Muscle layer of duodenum (tissue), 2 donors: Measurements from ENCODE around the gene DDX41.

Experiments used
- H3K27ac ChIP-seq: one replicate; pipeline ENCODE4 v1.7.0; 2013; ENCODE audit warnings: mild to moderate bottlenecking, low read length
- H3K27me3 ChIP-seq: one replicate; pipeline ENCODE4 v1.7.0; 2013; ENCODE audit warnings: low read depth, mild to moderate bottlenecking, control low read depth, low read length
- H3K36me3 ChIP-seq, 2 donors: one replicate each; pipeline ENCODE4 v1.7.0; 2013; ENCODE audit warnings: low read length in 2 of 2, control low read depth in 1 of 2, mild to moderate bottlenecking in 1 of 2; ENCODE audit not compliant: insufficient read depth in 2 of 2, control insufficient read depth in 1 of 2
- H3K4me1 ChIP-seq, 2 donors: one replicate each; pipeline ENCODE4 v1.7.0; 2013; ENCODE audit warnings: low read length in 2 of 2, mild to moderate bottlenecking in 2 of 2, control low read depth in 1 of 2, moderate library complexity in 1 of 2; ENCODE audit not compliant: insufficient read depth in 2 of 2, control insufficient read depth in 1 of 2
- H3K4me3 ChIP-seq, 2 donors: one replicate each; pipeline ENCODE4 v1.7.0; 2013; ENCODE audit warnings: low read length in 2 of 2, low read depth in 1 of 2, mild to moderate bottlenecking in 1 of 2
- H3K9me3 ChIP-seq, 2 donors: one replicate each; pipeline ENCODE4 v1.7.0; 2013; ENCODE audit warnings: low read length in 2 of 2, control low read depth in 1 of 2, mild to moderate bottlenecking in 1 of 2; ENCODE audit not compliant: control insufficient read depth in 1 of 2
- donor health status: healthy.

The DDX41 gene

DNA sequence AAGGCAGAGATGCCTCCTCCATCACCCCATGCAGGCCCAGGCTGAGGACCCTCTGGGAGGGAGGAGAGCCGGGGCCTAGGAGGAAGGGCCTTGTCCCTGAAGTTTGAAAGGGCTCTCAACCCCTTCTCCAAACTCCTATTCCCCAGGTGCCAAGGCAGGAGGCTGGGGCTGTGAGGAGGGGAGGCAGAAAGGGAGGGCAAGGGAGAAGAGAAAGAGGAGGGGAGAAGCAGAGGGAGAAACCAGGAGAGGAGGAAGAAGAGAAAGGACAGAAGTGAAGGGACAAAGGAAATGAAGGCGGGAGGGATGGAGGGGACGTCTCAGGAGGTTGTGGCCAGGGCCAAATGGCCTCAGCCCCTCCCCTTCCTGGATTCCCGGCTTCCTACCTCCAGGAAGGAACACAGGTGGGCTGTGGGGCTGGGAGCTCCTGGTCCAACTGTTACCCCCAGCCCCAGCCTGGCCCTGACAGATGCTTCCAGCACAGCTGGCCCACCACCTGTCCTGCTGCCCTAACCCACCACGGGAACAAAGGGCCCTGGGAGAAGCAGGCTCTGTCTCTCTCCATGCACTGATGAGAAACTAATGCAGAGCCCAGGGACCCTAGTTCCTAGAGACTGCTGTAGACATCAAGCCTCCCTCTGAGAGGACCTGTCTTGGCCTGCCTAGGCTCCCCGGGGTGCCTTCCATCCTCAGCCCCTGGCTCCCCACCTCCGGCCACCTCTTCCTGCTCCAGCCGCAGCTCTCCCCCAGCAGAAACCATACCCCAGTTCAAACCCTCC, 46.8 kb downstream of the DDX41 start:
- Histone ChIP-seq H3K4me1 (peaks cover 12 to 45% of the 10 kb centered on the region in 2 donors), H3K9me3 (no peaks in the 10 kb centered on the region), H3K27me3 (no peaks in the 10 kb centered on the region), H3K36me3 (peaks cover 11 to 27% of the 10 kb centered on the region in 2 donors), H3K27ac (peak overlapping the region; percentile 39), H3K4me3 (no peak overlapping the region)

DNA sequence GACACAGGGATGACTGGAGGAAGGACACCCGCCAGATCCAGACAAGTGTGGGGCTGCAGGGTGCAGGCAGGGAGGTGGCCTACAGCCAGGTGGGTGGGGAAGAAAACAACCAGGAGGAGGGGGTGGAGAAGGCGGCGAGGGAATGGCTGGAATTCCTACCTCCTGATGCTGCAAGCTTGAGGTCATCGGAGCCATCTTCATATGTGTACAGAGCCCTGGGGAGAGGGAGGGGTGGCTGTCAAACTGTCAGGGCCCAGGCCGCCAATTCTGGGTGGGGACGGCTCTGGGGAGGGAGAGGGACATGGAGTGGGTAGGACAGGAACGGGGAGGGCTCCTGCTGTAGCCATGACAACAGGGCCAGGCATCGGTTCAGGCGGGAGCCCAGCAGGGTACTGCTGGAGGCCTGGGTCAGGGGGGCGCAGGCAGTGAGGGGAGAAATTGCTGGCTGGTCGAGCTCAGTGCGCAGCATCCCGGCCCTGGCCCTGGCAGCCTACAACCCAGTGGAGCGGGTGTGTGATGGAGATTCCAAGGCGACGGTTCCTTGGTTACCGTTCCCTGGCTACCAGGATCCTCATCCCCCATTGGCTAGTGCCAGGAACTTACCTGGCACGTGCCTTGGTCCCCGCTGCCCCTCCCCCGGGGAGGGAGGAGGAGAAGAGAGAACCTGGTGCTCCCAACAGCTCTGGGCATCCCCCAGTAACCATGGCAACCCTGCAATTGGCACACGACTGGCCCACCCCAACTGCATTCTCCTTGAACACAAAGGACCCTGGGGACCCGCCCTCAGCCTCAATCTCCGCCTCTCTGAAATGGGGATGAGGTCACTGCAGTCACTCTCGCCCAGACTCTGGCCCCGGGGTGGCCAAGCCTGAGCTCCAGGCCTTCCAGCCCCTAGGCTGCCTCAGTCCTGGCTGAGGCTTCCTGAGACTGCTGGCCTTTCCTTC, 47.8 kb downstream of the DDX41 start:
- Histone ChIP-seq H3K4me1 (peaks cover 12 to 36% of the 10 kb centered on the region in 2 donors), H3K4me3 (no peak overlapping the region), H3K36me3 (peaks cover 11 to 27% of the 10 kb centered on the region in 2 donors), H3K9me3 (no peaks in the 10 kb centered on the region), H3K27ac (no peak overlapping the region), H3K27me3 (no peaks in the 10 kb centered on the region)

DNA sequence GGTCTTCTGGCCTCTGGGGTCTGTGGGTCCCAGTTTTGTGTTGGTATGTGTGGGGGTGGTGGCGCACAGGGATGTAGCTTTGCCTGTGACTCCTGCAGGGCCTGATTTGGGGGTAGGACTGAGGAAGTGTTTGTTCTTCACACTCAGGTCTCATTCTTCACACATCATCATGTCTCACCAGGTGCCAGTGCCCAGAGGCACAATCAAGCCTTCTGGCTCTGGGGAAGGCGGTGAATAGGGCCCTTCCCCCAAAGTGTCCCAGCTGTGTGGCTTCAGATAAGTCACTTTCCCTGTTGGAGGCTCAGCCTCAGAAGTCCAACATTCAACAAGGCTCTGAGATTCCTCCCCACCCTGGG, 48.5 kb downstream of the DDX41 start:
- Histone ChIP-seq H3K36me3 (peaks cover 15 to 27% of the 10 kb centered on the region in 2 donors), H3K4me3 (no peak overlapping the region), H3K9me3 (no peaks in the 10 kb centered on the region), H3K27ac (no peak overlapping the region), H3K4me1 (peaks cover 12 to 36% of the 10 kb centered on the region in 2 donors), H3K27me3 (no peaks in the 10 kb centered on the region)

DNA sequence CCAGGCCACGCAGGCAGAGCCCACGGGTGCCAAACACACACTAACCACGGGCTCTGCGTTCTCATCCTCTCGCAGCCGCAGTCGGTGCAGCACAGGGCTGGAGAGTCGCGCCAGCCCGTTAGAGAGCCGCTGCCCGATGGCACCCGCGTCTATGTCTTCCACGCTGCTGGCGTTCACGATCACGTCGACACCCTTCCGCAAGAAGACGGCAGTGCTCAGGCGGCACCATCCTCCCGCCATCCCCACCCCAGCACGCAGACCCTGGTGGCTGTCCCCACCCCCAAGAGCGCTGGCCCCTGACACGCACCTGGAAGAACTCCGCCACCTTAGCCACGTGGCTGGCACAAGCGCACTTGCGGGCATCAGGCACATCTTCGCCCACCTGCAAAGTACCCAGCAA, 49.3 kb downstream of the DDX41 start:
- Histone ChIP-seq H3K36me3 (peaks cover 16 to 30% of the 10 kb centered on the region in 2 donors), H3K27ac (no peak overlapping the region), H3K4me3 (no peak overlapping the region), H3K4me1 (peaks cover 12 to 34% of the 10 kb centered on the region in 2 donors), H3K9me3 (no peaks in the 10 kb centered on the region), H3K27me3 (no peaks in the 10 kb centered on the region)

DNA sequence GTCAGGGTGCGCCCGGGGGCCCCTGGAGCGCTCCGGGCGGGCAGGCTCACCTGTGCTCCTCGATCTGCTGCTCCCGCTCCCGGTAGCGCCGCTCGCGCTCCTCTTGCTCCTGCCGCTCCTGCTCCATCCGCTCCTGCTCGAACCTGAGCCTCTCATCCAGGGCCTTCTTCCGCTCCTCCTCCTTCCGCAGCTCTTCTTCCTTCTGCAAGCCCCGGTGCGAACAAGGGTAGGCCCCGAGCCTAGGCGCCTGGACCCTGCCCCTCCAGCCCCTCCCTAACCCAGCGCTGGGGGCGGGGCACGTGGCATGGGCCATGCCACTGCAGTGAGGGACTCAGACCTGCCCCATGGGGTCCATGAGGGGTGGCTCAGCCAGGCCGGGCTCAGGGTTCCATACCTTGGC, 49.9 kb downstream of the DDX41 start:
- Histone ChIP-seq H3K4me3 (no peak overlapping the region), H3K9me3 (no peaks in the 10 kb centered on the region), H3K27me3 (no peaks in the 10 kb centered on the region), H3K27ac (no peak overlapping the region), H3K36me3 (peaks cover 16 to 33% of the 10 kb centered on the region in 2 donors), H3K4me1 (peaks cover 7 to 28% of the 10 kb centered on the region in 2 donors)

DNA sequence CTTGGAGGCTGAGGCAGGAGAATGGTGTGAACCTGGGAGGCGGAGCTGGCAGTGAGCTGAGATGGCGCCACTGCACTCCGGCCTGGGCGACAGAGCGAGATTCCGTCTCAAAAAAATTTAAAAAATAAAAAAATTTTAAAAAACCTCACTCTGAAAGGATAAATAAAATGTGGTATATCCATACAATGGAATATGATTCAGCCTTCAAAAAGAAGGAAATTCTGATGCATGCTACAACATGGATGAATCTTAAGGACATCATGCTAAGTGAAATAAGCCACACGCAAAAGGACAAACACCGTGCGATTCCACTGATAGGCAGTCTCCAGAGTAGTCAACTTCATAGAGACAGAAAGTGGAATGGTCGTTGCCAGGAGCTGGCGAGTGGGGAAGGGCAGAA, 51.7 kb downstream of the DDX41 start:
- Histone ChIP-seq H3K36me3 (peaks cover 16 to 39% of the 10 kb centered on the region in 2 donors), H3K27me3 (no peaks in the 10 kb centered on the region), H3K4me1 (peaks cover 5 to 14% of the 10 kb centered on the region in 2 donors), H3K4me3 (no peak overlapping the region), H3K9me3 (no peaks in the 10 kb centered on the region), H3K27ac (no peak overlapping the region)

DNA sequence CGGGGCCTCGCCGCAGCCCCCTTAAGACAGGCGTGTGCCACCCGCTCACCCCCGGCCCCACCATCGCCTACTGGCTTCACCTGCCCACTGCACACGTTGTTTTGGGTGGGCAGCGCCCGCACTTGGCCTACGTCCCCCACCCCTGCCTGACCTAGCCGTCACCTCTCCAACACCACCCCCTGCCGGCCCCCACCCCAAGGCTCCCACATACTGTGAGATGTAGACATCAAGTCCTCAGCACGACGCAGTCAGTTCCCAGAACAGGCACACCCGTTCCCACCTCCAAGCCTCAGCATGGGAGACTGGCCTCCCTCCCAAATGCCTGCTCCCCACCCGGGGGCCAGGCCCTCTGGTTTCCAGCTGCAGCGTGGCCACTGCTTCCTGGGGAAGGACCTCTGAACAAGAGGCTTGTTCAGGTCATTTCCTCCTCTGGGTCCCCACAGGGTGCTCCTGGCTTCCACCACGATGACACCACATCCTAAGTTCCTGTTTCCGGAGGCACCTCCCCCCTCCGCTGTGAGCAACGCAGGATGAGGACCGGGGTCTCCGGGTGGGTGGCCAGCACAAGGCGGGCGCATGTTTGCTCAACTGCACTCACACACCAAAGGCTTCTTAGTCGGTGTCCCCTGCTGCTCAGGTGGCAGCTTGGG, 54.6 kb downstream of the DDX41 start:
- Histone ChIP-seq H3K27ac (no peak overlapping the region), H3K4me3 (no peak overlapping the region), H3K9me3 (no peaks in the 10 kb centered on the region), H3K27me3 (no peaks in the 10 kb centered on the region), H3K4me1 (peaks cover 0 to 5% of the 10 kb centered on the region in 2 donors), H3K36me3 (peaks cover 16 to 55% of the 10 kb centered on the region in 2 donors)
